ENCODE results near the gene MTRF1L. TPM values are rescaled to one million over a fixed set of nuclear protein-coding genes. Genes with fewer than 3 reads are reported as not detected.

MTRF1L gene
- total RNA-seq, 2 experiments from 2014 or later, result 16.8 to 19.8 TPM

GRCh38 chr6:152948150-152948768 is 54.2 kb downstream of the MTRF1L start:
- POLR2A ChIA-PET, result no interaction called here
- Mint-ChIP-seq H3K4me1 (peaks cover 4% of the 10 kb centered on the region), H3K4me3 (peak overlapping the region; percentile 14), H3K27me3 (peaks cover 20% of the 10 kb centered on the region), H3K36me3 (ENCODE audit: low read depth) (no peaks in the 10 kb centered on the region), H3K27ac (no peak overlapping the region), H3K9me3 (no peaks in the 10 kb centered on the region)
- CTCF ChIA-PET, result interaction anchor here (1.1 kb wide), 1 partner anchor 10 kb away, joined by 4 read pairs; no protein-coding TSS in a partner anchor
- DNase-seq, result peak; percentile 42

DNA sequence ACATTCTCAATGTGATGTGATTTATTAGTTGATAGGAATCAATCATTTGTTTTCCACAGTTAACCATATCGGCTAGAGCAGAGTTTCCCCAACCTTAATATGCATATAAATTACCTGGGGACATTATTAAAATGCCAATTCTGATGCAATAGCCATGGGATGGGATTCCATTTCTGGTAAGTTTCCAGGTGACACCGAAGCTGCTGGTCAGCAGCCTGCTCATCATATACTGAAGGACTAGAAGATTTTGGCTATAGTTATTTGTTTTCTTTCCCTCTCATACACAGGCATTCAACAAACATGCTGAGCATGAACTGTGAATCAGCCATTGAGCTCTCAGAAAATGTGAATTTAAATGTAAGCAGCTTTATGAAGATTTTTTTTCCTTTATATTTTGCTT is 55.5 kb downstream of the MTRF1L start:
- Mint-ChIP-seq H3K27ac (no peak overlapping the region), H3K4me3 (no peak overlapping the region), H3K27me3 (peaks cover 22% of the 10 kb centered on the region), H3K4me1 (peaks cover 4% of the 10 kb centered on the region), H3K36me3 (ENCODE audit: low read depth) (no peaks in the 10 kb centered on the region), H3K9me3 (no peaks in the 10 kb centered on the region)
- CTCF ChIA-PET, result no interaction called here
- POLR2A ChIA-PET, result no interaction called here
- DNase-seq, result no peak

DNA sequence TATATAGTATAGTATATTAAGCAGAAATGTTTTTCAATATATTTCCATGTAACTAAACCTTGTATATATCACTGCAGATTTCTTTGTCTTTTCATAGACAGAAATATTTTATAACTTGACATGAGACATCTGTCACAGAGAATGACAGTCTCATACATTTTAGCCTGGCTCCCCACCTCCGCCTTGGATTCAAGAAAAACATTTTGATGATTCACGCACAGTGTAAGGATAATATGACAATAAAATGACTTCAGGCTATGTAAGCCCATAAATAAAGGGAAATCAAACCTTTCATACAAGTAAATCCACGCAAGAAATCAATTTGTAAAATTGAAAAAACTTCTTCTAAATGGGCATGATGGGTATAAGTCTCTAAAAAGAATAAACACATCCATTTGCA is 56.0 kb downstream of the MTRF1L start:
- H3K9me3 Mint-ChIP-seq, result no peaks in the 10 kb centered on the region
- peaks cover 26% of the 10 kb centered on the region for H3K27me3 Mint-ChIP-seq
- no peak overlapping the region for H3K27ac Mint-ChIP-seq
- H3K36me3 Mint-ChIP-seq (ENCODE audit: low read depth), result no peaks in the 10 kb centered on the region
- CTCF ChIA-PET, result no interaction called here
- no peak overlapping the region for H3K4me3 Mint-ChIP-seq
- POLR2A ChIA-PET, result no interaction called here
- H3K4me1 Mint-ChIP-seq, result peaks cover 4% of the 10 kb centered on the region
- no peak for DNase-seq

GRCh38 chr6:152943260-152943897 is 59.1 kb downstream of the MTRF1L start:
- H3K27me3 Mint-ChIP-seq, result peaks cover 19% of the 10 kb centered on the region
- H3K36me3 Mint-ChIP-seq (ENCODE audit: low read depth), result no peaks in the 10 kb centered on the region
- CTCF ChIA-PET, result no interaction called here
- H3K4me1 Mint-ChIP-seq, result peaks cover 4% of the 10 kb centered on the region
- no peaks in the 10 kb centered on the region for H3K9me3 Mint-ChIP-seq
- no peak for DNase-seq
- H3K4me3 Mint-ChIP-seq, result no peak overlapping the region
- POLR2A ChIA-PET, result no interaction called here
- no peak overlapping the region for H3K27ac Mint-ChIP-seq

DNA sequence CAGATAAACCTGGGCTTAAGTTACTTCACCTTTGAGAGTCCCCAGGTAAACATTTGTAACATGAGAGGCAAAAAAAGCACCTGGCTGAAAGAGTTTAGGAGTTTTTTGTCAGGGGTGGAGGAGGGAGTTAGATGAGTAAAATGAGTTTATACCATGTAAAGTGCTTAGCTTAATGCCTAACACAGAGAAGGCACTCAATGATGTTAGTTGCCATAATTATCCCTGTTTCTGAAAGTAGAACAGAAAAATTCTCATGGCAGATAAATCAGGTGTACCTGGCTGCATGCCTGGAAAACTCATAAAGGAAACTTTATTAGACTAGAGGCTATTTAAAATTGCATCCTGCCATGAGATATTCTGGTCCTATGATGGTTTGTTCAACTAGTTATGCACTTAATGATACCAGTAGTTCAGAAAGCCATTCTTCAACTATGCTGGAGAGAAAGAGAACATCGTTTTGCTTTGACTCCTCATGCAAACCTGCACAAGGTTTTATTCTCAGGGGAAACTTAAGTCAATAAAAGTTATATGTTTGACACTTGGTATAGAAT is 60.1 kb downstream of the MTRF1L start:
- no peak for DNase-seq
- ChIA-PET POLR2A (no interaction called here), CTCF (no interaction called here)
- Mint-ChIP-seq H3K27ac (no peak overlapping the region), H3K4me3 (no peak overlapping the region), H3K27me3 (peaks cover 20% of the 10 kb centered on the region), H3K4me1 (no peaks in the 10 kb centered on the region), H3K9me3 (no peaks in the 10 kb centered on the region), H3K36me3 (ENCODE audit: low read depth) (no peaks in the 10 kb centered on the region)

DNA sequence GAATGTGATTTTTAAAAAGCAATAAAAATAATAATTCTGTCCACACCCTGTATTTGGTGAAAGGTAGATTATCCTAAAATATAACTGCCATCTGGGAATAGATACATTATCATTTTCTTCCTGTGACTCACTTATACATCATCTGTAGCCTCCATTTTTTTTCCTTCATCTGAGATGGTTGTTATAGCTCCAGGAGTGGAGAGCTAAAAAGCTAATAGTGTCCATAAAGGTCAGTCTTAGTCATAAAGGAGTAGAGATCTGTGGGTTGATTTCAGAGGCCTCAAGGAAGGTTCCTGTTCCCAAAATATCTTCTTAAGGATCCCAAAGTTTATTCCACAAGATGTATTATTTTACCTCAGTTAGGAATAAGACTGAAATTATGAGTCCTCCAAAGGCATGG is 60.8 kb downstream of the MTRF1L start:
- H3K27ac Mint-ChIP-seq, result no peak overlapping the region
- H3K4me1 Mint-ChIP-seq, result no peaks in the 10 kb centered on the region
- no peak for DNase-seq
- POLR2A ChIA-PET, result no interaction called here
- no peaks in the 10 kb centered on the region for H3K36me3 Mint-ChIP-seq (ENCODE audit: low read depth)
- H3K9me3 Mint-ChIP-seq, result no peaks in the 10 kb centered on the region
- H3K27me3 Mint-ChIP-seq, result peaks cover 18% of the 10 kb centered on the region
- CTCF ChIA-PET, result no interaction called here
- H3K4me3 Mint-ChIP-seq, result no peak overlapping the region

Other genes starting within 250 kb of the MTRF1L start
- gene FBXO5, start 19.7 kb downstream of the MTRF1L start, total RNA-seq, result 10 to 100 TPM; 80.7 to 91.1 TPM
- gene RGS17, start 128.6 kb upstream of the MTRF1L start, total RNA-seq, result not detected